IMR-90 (cell line): Measurements from ENCODE around the gene LCTL. TPM values are rescaled to one million over a fixed set of nuclear protein-coding genes. Genes with fewer than 3 reads are reported as not detected.

ENCODE experiments used
- ATAC-seq: fragments of 200-7000 bp; cut with Tn5 transposase; 2 replicates; pipeline ENCODE4 v1.9.1; 2020; ENCODE audit warnings: low read depth, mild to moderate bottlenecking, moderate library complexity
- BruUV-seq: library from RNA; stranded (reverse); fragments of 400-500 nt; replicated peaks from 2 replicates; lab custom pipeline; 2021; lab: Mats Ljungman, UMichigan
- CTCF ChIA-PET: fragments of 300-600 bp; formaldehyde crosslinking; extraction: SDS; loops from one replicate; lab custom pipeline; 2021; ENCODE audit warnings: antibody characterized with exemption; lab: Yijun Ruan, JAX
- POLR2A ChIA-PET: fragments of 300-600 bp; sonication (Branson Sonifier 250); formaldehyde crosslinking; loops from one replicate; lab custom pipeline; 2022; ENCODE audit warnings: antibody characterized with exemption; ENCODE audit not compliant: unreplicated experiment; lab: Charles Lee
- DNase-seq: peaks from one replicate; pipeline ENCODE4 v3.0.0; 2013
- H2AFZ ChIP-seq: replicated peaks from 2 replicates; pipeline ENCODE3; 2013; ENCODE audit warnings: low read length, mild to moderate bottlenecking; ENCODE audit not compliant: poor library complexity
- H2AK5ac ChIP-seq: 2 replicates; pipeline ENCODE4 v1.6.1; 2013; ENCODE audit warnings: low read depth, low read length, inconsistent platforms
- H2AK9ac ChIP-seq: replicated peaks from 2 replicates; pipeline ENCODE3; 2013; ENCODE audit warnings: mild to moderate bottlenecking, low read depth, low read length, moderate library complexity; ENCODE audit not compliant: poor library complexity
- H2BK120ac ChIP-seq: 2 replicates; pipeline ENCODE4 v1.6.1; 2013; ENCODE audit warnings: low read depth, low read length, inconsistent platforms
- H2BK15ac ChIP-seq: 3 replicates; pipeline ENCODE4 v1.6.1; 2013; ENCODE audit warnings: low read depth, low read length, inconsistent platforms
- H2BK20ac ChIP-seq: 2 replicates; pipeline ENCODE4 v1.6.1; 2013; ENCODE audit warnings: low read depth, mild to moderate bottlenecking, inconsistent platforms, low read length, moderate library complexity
- H2BK5ac ChIP-seq: 2 replicates; pipeline ENCODE4 v1.6.1; 2013; ENCODE audit warnings: mild to moderate bottlenecking, low read depth, low read length, inconsistent platforms; ENCODE audit not compliant: poor library complexity, severe bottlenecking
- H3K14ac ChIP-seq: replicated peaks from 2 replicates; pipeline ENCODE4 v1.6.1; 2013; ENCODE audit warnings: low read depth, low read length, inconsistent platforms
- H3K18ac ChIP-seq: 2 replicates; pipeline ENCODE4 v1.6.1; 2013; ENCODE audit warnings: low read depth, low read length, control low read depth
- H3K23ac ChIP-seq: 2 replicates; pipeline ENCODE4 v1.6.1; 2013; ENCODE audit warnings: low read depth, low read length, inconsistent platforms
- H3K27ac ChIP-seq: 2 replicates; pipeline ENCODE4 v1.5.1; 2013; ENCODE audit warnings: mild to moderate bottlenecking, control low read depth, low read length; ENCODE audit not compliant: insufficient read depth
- H3K27me3 ChIP-seq: 2 replicates; pipeline ENCODE4 v1.6.1; 2013; ENCODE audit warnings: low read length; ENCODE audit not compliant: control insufficient read depth, insufficient read depth
- H3K36me3 ChIP-seq: 2 replicates; pipeline ENCODE4 v1.6.1; 2013; ENCODE audit warnings: low read length, mixed read lengths; ENCODE audit not compliant: control insufficient read depth, insufficient read depth
- H3K4ac ChIP-seq: 2 replicates; pipeline ENCODE4 v1.6.1; 2013; ENCODE audit warnings: low read depth, low read length, inconsistent platforms
- H3K4me1 ChIP-seq: 2 replicates; pipeline ENCODE4 v1.6.1; 2013; ENCODE audit warnings: low read length, mixed read lengths; ENCODE audit not compliant: control insufficient read depth, insufficient read depth
- H3K4me2 ChIP-seq: 2 replicates; pipeline ENCODE4 v1.6.1; 2013; ENCODE audit warnings: low read depth, mild to moderate bottlenecking, control low read depth, low read length, moderate library complexity
- H3K4me3 ChIP-seq: 2 replicates; pipeline ENCODE4 v1.5.1; 2013; ENCODE audit warnings: low read depth, mild to moderate bottlenecking, control low read depth, low read length, moderate library complexity; ENCODE audit not compliant: insufficient read depth
- H3K56ac ChIP-seq: 2 replicates; pipeline ENCODE4 v1.6.1; 2013; ENCODE audit warnings: low read length, inconsistent platforms; ENCODE audit not compliant: insufficient read depth; ENCODE audit errors: extremely low read depth
- H3K79me1 ChIP-seq, 2 experiments: 2 replicates each; pipeline ENCODE4 v1.6.1; 2013; ENCODE audit warnings: low read length in 2 of 2, inconsistent platforms in 1 of 2, low read depth in 1 of 2
- H3K9ac ChIP-seq: 2 replicates; pipeline ENCODE4 v1.6.1; 2013; ENCODE audit warnings: low read depth, low read length, control low read depth
- H3K9me1 ChIP-seq: 2 replicates; pipeline ENCODE4 v1.6.1; 2013; ENCODE audit warnings: low read length, inconsistent platforms; ENCODE audit not compliant: insufficient read depth
- H3K9me3 ChIP-seq: 2 replicates; pipeline ENCODE4 v1.6.1; 2013; ENCODE audit warnings: low read length; ENCODE audit not compliant: control insufficient read depth, insufficient read depth
- H4K20me1 ChIP-seq: 2 replicates; pipeline ENCODE4 v1.6.1; 2013; ENCODE audit warnings: low read length, inconsistent platforms; ENCODE audit not compliant: insufficient read depth
- H4K5ac ChIP-seq: 2 replicates; pipeline ENCODE4 v1.6.1; 2013; ENCODE audit warnings: mild to moderate bottlenecking, low read depth, low read length, control low read depth
- H4K8ac ChIP-seq, 2 experiments: 2 replicates each; pipeline ENCODE4 v1.6.1; 2013; ENCODE audit warnings: low read depth in 2 of 2, low read length in 2 of 2, control low read depth in 1 of 2, inconsistent platforms in 1 of 2
- H4K91ac ChIP-seq: 2 replicates; pipeline ENCODE4 v1.6.1; 2013; ENCODE audit warnings: low read depth, low read length, inconsistent platforms; ENCODE audit not compliant: insufficient read depth
- BHLHE40 ChIP-seq: fragments of 150-350 bp; IDR thresholded peaks from 2 replicates; pipeline ENCODE4 v1.6.1; 2016; ENCODE audit warnings: mild to moderate bottlenecking, low read depth, low read length
- CTCF ChIP-seq: conservative IDR thresholded peaks from 2 replicates; pipeline ENCODE4 v1.5.1; 2012; ENCODE audit warnings: mild to moderate bottlenecking, low read depth, low read length, improper control_type of control experiment
- RAD21 ChIP-seq: IDR thresholded peaks from 2 replicates; pipeline ENCODE4 v1.6.1; 2012; ENCODE audit warnings: low read length, improper control_type of control experiment
- SMC3 ChIP-seq: fragments of 150-350 bp; IDR thresholded peaks from 2 replicates; pipeline ENCODE4 v1.6.1; 2016; ENCODE audit warnings: low read depth, mild to moderate bottlenecking, antibody characterized with exemption, low read length, moderate library complexity
- USF2 ChIP-seq: fragments of 150-350 bp; IDR thresholded peaks from 2 replicates; pipeline ENCODE4 v1.6.1; 2017; ENCODE audit warnings: mild to moderate bottlenecking, antibody characterized with exemption, low read length, low read depth
- WGBS, 2 experiments: methylation state at CpG; one replicate each; pipeline versions ENCODE4 v1.1.5 to v1.1.7; 2013; ENCODE audit warnings: missing lambda C conversion rate in 2 of 2; ENCODE audit not compliant: insufficient read length in 1 of 2; ENCODE audit errors: extremely low coverage in 2 of 2; 5-methylcytosine and 5-hydroxymethylcytosine counted together
- dilution Hi-C: fragments of 300-500 bp; cut with HindIII; formaldehyde crosslinking; loops from one replicate; pipeline ENCODE4 v1.14.3; 2018; ENCODE audit warnings: low sequenced_read_pairs; ENCODE audit not compliant: unreplicated experiment
- in situ Hi-C: fragments of 300-500 bp; cut with MboI; formaldehyde crosslinking; loops from 3 replicates; pipeline ENCODE4 v1.14.3; 2019; ENCODE audit warnings: low sequenced_read_pairs, inconsistent platforms, mixed read lengths
- intact Hi-C: fragments of 100-400 bp; cut with micrococcal nuclease; formaldehyde crosslinking; loops from 2 replicates; pipeline ENCODE4 v1.10.0; 2022
- polyA plus RNA-seq, 3 experiments: library from polyadenylated mRNA; depleted of rRNA; stranded (reverse); fragments of >200 nt; gene quantifications; 2 replicates each; pipeline ENCODE4 v1.2.3, GENCODE V29; 2012; ENCODE audit warnings: low replicate concordance in 1 of 3
- total RNA-seq: library from RNA; depleted of rRNA; stranded (reverse); fragments of >200 nt; gene quantifications from 2 replicates; pipeline ENCODE4 v1.2.3, GENCODE V29; 2012

Gene LCTL
- total and polyA plus RNA-seq, 2 of the 4 experiments (the other 2 are of a cell fraction) = 10.3 to 10.4 TPM

- no peak overlapping the region for H2BK120ac ChIP-seq
- no peak overlapping the region for H3K18ac ChIP-seq
- WGBS, 2 experiments = 90% methylated on average over 2 of the region's 4 CpGs; no CpG with 5 or more reads in 1 of the 2 experiments
- ATAC-seq = no peak
- peaks cover 22% of the 10 kb centered on the region for H3K27me3 ChIP-seq
- H3K23ac ChIP-seq = no peak overlapping the region
- no peak overlapping the region for H3K9ac ChIP-seq
- no peaks in the 10 kb centered on the region for H3K36me3 ChIP-seq
- H2BK20ac ChIP-seq = no peak overlapping the region
- BruUV-seq = no TSS peak
- intact Hi-C loops = loop anchor here (5.0 kb wide), 1 partner anchor 172 kb away; no protein-coding TSS in a partner anchor
- no peak overlapping the region for H4K91ac ChIP-seq
- in situ Hi-C loops = no loop called here
- H2BK15ac ChIP-seq = no peak overlapping the region
- POLR2A ChIA-PET = no interaction called here
- dilution Hi-C loops = no loop called here
- no peak overlapping the region for H3K4me3 ChIP-seq
- no peak overlapping the region for H3K27ac ChIP-seq
- CTCF ChIA-PET = no interaction called here
- H3K79me1 ChIP-seq = no peaks in the 10 kb centered on the region
- H3K4me2 ChIP-seq = no peak overlapping the region
- no peak overlapping the region for H2AK9ac ChIP-seq
- no peak overlapping the region for H3K4ac ChIP-seq
- TF ChIP-seq RAD21 (no peak), CTCF (no peak), USF2 (no peak), BHLHE40 (no peak), SMC3 (no peak)
- 0 out of 2 replicates have a peak, but pooled peaks cover 3% of the 10 kb centered on the region for H3K9me1 ChIP-seq
- H4K5ac ChIP-seq = no peak overlapping the region
- no peak overlapping the region for H2AFZ ChIP-seq
- no peak overlapping the region for H2AK5ac ChIP-seq
- no peak overlapping the region for H2BK5ac ChIP-seq
- DNase-seq = no peak
- H3K9me3 ChIP-seq = no peaks in the 10 kb centered on the region
- H3K14ac ChIP-seq = no peak overlapping the region
- H4K20me1 ChIP-seq = no peaks in the 10 kb centered on the region
- H3K4me1 ChIP-seq = no peaks in the 10 kb centered on the region
- no peak overlapping the region for H4K8ac ChIP-seq
- no peak overlapping the region for H3K56ac ChIP-seq
Measured at GRCh38 chr15:66600240-66600627, 34.4 kb upstream of the LCTL start.
